Femur (tissue), 1 donor: ENCODE data around the gene RAB11FIP5.

Experiments
- DNase-seq: peaks from one replicate; pipeline ENCODE4 v3.0.0-alpha.2; 2017

The RAB11FIP5 gene

DNA sequence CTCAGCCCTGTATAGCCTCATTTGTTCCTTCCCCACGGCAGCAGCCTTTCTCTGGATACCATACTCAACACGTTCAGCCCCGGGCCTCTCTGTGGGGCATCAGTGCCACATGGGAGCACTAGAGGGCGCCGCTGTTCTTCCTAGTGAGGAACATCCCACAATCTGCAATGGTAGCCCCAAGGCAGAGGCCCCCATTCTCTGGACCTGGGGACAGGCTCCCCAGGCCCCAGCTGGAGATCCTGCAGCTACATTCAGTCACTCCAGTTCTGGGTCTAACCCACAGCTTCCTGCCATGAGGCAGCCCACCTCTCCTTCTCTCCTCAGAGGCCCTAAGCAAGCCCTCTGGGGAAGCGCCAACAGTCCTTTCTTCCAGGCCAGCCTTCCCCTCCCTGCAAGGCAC, 27.1 kb downstream of the RAB11FIP5 start:
- DNase-seq, result peak; percentile 81

DNA sequence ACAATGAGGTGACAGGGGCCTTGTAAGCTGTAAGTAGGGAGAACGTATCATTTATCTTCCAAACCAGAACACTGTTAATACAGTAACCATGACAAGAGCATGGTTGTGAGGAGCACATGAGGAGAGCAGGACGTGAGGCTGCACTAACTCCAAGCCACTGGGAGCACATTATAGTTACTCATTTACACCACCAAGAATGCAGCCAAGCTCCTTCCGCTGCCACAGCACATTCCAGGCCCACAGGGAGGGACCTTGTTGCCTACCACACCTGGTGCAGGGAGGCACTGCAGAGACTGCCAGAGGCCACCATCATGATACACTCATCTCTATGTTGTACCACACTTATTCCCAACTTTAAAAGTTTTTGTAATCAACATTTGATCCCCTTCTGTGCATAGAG, 27.8 kb downstream of the RAB11FIP5 start:
- no peak for DNase-seq

DNA sequence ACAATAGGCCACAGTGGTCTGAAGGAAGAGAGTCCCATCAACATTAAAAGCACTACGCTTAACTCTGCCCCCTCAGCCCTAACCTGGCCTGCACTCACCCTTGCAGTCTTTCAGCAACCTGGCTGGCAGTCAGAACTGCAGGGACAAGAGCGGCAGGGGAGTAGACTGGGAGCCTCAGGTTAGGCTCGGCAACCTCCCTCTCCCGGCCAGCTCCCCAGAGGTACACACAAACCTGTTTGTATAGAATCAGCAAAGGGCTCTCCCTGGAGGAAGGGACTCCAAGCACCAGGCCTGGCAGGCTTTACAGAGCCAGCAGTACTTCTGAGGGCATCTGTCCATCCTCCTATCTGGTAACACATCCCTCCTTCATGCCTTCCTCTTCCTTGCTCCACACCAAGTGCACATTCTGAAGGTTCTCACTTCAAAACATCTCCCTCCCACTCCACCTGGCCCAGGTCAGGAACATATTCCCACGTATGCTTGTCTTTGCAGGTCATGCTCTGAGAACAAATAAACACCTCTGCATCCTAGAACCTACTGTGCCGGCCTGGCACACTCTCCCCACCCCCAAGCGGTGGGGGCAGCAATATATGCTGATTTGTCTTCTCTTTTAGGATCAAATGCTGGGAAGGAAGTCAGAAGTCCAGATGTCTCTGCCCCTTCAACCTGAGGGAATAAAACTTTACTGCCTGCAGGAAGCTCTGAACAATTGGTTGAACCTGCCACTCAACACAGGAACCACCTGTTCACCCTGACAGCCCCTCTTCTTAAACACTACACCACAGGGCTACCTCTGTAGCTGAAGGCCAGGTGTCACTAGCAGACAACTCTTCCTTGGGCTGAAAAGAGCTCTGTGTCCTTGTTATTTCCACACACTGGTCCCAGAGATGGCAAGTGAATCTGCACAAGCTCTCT, 28.6 kb downstream of the RAB11FIP5 start:
- DNase-seq, result no peak

DNA sequence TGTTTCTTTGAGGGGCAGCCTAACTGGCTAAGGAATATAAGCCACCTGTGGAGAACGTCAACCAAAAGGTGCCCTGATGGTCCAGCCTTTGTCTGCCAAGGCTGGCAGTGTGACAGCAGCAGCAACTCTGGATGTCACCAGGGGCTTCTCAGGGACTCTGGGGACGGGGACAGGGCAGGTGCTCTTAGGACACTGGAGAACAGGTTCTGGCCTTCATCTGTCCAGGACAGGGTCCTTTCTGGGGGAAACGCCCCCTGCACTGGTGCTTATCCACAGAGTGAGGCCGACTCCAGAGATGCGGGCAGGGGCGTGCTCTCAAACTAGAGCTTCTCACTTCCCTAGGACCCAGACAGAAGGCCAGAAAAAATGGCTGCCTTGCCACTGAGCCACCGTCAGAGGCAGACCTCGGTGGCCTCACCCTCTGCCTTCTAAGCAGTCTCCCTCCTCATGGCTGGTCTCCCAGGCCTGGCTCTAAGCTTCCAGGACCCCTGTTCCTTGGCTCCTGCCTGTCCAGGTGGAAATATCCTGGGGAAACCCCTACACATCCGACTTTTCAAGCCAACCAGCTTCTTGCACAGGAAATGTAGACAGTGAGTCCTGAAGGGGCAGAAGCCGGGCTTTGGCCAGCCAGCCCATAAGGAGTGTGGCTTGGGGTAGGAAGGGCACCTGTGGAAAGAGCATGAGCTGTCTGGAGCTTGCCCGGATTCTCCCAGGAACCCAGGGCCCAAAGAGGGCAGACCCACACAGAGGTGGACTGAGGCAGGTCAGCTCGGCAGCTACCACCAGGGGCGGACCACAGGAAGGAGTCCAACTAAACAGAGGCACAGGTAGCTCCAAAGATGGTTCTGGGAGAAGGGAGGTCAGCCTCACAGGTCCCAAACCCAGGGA, 30.0 kb downstream of the RAB11FIP5 start:
- no peak for DNase-seq

DNA sequence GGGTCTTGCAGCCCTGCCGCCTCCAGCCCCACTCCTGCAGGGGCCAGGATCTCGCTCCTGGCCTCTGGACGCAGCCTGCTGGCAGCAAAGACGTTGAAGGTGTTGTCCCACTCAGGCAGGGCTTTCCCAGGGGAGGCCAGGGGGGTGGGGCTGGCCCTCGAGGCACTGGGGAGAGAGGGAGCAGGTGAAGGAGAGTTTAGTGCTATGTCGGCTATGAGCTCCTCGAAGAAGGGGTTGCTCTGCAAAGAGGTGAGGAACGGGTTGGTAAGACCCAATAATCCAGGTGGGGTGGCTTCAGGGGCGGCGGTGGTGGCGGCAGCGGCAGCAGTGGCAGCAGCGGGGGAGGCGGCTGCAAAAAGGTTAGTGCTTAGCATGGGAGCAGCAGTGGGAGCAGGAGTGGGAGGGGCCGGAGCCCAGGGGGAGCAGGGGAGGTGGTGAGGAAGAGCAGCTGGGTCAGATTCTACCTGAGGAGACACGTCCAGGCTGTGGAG, 31.5 kb downstream of the RAB11FIP5 start:
- DNase-seq, result no peak

DNA sequence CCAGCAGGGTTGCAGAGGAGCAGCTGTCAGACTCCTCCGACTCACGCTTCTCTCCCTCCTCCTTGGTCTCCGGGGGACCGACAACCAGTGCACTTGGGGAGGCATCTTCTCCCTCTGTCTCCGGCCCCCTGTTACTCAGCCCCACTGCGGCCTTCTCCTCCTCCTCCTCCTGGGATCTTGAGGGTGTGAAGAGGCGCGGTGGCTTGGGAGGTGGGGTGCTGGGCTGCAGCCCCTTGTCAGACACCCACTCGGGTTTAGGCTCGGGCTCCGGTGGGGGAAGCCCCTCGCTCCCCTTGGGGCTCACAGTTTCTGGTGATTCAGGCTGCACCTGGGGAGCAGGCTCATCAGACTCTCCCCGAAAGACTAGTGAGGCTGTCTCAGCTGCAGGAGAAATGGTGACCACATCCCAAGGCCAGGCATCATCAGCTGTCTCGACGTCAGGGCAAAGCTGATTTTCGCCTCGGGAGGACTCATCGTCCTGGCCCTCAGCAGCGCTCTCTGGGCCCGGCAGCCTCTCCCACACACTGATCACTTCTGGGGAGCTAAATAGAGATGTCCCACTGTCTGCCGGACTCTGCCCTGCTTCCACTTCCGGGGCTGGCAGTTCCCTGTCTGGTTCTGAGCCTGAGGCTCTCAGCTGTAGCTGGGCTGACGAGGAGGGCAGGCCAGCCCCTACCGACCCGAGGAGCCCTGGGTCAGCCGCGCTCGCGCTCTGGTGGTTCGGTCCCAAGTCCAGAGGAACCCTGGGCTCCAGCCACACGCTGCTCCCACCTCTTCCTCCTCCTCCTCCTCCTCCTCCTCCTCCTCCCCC, 32.2 kb downstream of the RAB11FIP5 start:
- no peak for DNase-seq

DNA sequence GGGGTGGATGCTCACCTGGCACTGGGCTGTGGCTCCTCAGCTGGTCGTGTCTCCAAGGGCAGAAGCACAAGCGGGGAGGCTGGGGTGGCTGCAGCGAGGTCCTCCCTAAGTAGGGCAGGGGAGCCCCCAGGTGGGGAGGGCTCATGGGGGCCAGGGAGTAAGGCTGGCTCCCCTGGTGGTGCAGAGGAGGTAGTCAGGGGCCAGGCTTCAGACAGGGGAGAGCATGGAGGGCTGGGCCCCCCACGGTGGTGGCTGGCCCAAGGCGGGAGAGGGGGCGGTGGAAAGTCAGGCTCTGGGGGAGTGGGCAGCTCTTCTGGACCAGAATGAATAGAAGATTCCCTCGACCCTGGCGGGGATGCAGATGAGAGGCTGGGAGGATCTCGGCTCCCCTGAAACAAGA, 33.1 kb downstream of the RAB11FIP5 start:
- no peak for DNase-seq

DNA sequence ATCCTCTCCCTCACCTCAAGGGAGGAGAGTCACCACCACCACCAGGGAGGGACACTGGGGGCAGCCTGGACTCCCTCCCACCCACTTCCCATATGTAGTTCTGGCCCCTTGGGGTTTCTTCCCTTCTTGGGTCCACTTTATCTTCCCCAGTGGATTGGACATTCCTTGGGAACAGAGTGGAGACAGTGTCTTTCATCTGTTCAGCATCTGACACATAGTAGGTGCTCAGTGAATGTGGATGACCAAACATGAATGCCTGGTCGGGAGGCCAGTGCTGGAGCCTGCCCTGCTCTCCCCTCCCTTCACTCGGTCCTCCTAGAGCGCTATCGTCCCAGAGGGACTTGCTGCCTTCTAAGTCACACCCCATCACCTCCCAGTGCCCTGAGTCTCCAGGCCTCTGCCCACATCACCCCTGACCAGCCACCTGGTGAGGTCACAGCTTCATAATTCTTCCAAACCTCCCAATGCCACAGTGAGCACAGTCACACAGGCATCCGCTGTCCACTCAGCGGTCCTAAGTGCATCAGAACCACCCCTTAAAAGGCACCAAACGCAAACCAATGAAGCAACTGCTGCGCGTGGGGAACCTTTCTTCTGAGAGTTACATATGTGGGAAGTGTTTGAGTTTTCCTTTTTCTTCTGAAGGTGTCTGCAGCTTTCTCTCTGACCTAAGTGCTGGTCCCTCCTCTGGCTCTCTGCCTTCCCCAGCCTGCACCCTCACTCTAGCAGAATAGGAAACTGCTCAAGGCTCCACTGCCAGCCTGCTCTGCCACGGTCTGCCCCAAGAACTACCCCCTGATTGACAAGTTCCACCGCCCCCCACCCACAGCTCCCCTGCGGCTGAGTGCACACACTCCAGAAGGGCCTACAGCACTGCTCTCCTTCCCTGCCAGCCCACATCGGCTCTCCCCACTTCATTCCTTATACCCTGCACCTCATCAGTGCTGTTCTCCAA, 34.0 kb downstream of the RAB11FIP5 start:
- no peak for DNase-seq

DNA sequence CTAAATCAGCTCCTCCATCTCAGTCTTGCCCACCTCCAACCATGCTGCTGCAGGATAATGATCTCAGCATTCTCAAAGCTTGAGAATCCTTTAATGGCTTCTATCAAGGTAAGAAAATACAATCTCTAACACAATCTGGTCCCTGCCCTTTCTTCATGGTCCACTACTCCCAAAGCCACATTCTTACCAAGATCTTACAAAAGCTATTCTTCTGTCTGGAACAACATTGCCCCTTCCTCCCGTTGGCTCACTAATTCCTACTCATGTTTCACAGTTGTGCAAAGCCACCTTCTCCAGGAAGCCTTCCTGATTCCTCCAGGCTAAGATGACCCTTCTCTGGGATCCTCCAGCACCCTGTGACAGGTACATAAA, 35.3 kb downstream of the RAB11FIP5 start:
- no peak for DNase-seq

DNA sequence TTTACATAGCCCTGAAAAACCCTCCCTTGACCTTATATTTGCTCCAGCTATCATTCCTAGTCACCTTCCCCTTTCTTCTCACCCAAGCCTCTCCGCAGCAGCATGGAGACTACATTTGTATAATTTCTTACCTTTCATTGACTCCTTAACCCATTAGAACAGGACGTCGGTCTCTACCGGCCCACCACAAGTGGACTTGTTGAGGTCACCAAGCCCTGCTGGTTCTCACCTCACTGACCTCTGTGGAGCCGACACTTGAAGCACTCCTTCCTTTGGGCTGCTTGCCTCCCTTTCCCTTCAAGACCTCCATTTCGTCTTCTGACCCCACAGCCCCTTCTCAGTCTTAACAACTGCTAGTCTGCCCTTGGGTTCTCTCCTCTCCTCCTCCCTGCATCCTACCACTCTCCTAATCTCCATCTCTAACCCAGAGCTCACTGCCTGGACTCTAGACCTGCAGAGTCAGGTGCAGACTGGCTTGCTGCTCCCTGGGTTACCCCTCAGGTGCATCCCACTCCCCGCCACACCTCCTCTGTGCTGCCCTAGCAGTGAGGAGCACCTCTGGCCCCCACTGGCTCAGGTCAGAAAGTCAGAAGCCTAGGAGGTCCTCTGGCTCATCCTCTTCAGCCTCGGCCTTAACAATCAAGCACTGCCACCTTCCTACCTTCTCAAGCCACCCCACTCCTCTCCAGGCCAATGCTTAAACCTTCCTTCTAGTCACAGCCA, 35.9 kb downstream of the RAB11FIP5 start:
- no peak for DNase-seq

DNA sequence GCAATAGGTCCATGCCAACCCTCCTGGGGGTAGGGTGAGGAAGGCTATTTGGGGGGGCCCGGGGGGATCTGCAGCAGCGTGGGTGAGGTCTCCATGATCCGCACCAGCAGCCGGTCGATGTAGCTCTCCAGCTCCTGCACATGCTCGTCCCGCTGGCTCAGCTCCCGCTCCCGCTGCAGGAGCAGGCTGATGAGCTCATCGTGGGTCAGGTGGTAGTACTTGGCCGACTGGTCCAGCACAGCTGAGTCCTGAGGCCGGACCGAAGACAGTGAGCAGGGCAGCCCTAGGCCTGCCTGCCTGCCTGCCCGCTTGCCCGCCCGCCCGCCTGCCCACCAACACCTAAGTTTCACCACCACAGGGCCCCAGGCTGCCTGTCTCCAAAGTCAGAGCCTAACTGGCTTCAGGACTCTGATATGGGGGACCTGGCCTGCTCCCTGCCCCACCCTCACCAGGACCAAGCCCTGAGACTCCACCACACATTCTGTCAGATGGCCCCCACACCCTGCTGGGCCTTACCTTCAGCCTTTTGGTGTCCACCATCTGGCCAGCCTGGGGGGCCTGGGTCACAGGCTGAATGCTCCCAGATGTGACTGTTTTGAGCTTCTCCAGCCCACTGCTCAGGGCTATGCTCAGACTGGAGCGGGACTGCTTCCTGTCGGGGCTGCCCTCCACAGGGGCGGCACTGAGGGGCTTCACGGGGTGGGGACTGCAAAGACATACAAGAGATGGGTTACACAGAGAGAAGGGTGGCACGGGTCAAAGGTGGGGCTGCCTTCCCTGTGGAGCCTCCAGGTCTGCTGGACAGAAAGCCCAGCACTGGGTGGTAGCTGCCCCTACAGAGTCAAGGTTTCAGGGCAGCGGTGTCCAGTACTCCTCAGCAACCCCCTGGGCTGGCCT, 37.0 kb downstream of the RAB11FIP5 start:
- DNase-seq, result peak; percentile 72

DNA sequence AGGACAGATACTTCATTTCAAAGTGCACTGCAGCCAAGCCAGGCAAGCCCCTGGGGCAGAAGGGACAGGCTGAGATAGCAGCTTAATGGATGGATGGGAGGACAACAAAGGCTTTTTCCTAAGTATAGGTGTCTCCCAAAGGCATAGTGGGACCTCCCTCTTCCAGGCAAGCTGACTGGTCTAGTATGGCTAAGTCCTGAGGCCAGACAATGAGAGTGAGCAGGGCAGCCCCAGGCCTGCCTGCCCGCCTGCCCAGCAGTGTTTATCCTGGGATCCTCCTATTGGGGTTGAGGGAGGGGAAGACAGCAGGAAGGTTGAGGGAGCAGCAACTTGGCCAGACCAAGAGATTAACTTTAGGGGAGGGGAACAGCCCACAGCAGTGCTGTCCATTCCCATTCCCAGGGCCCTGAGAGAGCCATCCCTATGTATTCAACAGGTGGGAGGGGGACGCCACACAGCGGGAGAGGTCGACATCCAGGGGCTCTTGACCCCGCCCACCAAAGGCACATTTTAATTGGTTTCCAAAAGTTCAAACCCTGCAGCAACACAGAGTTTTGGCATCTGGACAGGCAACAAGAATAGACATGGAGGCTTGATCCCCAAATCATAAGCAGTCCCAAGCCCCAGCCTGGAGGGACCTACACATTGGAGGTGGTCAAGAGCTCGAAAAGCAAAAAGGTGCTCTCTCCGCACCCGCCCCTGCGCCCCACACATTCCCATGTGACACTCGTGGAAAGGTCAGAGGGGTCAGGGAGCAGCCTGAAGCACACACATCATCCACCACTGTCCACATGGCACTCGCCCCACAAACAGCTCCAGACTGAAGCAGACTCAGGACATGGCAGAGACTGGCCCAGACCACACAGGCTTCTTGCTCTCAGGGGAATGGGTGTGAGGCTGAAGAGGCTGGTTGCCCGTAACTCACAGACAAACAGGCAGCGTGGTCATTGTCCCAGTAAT, 38.4 kb downstream of the RAB11FIP5 start:
- DNase-seq, result no peak

DNA sequence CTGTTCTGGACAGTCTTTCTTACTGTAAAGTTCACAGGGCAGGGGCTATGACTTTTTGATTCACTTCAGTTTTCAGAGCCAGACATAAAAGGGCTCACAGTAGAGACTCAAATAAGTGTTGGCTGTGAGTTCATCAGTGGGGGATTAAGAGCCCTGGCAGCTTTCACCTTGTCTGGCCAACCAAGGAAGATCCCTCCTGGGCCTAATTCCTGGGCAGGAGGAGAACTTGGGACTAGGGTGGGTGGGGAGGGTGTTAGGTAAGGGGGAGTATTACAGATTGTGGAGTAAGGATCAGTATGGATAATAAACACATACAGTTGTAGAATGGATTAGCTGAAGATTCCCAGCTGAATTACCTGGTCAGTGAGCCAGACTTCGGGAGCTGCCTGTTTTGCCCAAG, 40.3 kb downstream of the RAB11FIP5 start:
- no peak for DNase-seq

DNA sequence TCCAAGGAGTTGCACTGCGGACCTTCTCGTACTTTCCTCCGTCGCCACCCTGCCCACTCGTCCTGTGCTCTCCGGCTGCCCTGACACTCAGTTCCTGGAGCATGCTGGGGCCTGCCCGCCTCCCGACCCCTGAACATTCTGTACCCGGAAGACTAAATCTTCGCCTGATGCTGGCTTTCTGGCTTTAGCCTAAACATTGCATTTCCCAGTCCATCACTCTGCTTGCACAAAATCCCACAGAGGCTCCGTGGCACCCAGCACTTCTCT, 40.7 kb downstream of the RAB11FIP5 start:
- no peak for DNase-seq

DNA sequence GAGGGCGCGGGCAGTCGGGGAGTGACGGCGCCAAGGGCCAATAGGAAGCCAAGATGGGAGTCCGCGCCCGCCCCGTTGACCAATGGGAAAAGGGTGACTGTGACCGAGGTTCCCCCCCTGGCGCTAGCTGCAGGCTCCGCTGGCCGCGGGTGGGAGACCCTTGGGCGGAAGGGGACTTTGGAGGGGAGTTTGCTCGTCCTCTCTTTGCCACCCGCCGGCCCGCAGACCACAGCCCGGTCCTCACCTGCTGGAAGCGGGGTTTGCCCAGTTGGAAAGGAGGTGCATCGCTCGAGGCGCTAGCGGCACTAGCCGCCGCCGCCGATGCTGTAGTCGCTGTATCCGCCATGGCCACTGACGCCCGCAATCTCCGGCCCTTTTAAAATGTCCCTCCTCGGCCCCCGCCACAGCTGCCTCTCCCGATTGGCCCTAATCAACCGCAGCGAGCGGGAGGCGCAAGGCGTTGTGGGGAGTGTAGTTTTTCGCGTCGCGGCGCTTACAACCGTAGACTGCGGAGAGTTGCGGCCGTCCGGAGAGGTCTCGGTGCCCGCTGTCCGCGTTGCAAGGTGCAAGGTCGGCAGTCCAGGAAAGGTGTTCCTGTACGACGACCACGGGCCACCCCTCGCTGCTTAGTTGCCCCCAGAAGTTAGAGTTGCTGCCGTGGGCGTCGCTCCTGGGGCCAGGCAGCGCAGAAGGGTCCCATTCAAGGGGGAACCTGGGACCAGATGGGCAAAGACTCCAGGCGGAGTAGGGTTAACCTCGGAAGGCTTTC, 41.2 kb downstream of the RAB11FIP5 start, which contains the start of gene SFXN5:
SFXN5 (minus strand) TSS at position 353 of the 769 bp plus-strand sequence; CDS start at position 346, 7 bp downstream.
- DNase-seq, result peak; percentile 99

DNA sequence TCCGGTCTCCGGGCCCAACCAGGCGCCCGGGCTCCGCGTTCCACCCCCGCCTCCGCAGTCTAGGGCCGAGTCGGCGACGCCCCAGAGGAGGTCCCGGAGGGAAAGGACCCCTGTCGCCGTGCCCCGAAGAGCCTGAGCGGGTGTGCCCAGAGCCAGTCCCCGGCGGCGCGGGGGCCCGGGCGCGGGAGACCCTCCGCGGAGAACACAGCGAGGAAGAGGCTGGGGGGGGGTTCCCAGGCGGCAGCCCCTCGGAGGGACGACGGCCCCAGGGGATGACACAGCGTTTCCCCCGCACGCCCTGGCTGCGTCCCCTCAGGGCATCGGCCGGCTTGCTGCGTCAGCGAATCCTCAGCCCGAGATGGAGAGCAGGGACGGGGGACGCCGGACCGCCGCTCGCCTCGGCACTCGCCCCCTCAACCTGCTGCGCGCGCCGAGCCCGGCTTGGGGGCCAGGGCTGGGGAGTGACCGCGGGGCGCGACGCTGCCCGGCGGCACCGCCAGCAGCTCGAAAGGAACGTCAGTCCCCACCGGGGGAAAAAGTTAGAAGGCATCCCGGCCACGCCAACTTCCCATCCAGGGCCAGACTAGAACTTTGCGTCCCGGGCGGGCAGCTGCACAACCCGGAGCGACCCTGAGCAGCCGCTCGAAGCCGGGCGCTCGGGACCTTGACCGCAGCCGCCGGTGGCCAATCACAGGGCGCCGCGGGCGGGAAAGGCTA, 41.9 kb downstream of the RAB11FIP5 start:
- no peak for DNase-seq
